ENCODE results near the gene CHSY3.

CHSY3 gene

DNA sequence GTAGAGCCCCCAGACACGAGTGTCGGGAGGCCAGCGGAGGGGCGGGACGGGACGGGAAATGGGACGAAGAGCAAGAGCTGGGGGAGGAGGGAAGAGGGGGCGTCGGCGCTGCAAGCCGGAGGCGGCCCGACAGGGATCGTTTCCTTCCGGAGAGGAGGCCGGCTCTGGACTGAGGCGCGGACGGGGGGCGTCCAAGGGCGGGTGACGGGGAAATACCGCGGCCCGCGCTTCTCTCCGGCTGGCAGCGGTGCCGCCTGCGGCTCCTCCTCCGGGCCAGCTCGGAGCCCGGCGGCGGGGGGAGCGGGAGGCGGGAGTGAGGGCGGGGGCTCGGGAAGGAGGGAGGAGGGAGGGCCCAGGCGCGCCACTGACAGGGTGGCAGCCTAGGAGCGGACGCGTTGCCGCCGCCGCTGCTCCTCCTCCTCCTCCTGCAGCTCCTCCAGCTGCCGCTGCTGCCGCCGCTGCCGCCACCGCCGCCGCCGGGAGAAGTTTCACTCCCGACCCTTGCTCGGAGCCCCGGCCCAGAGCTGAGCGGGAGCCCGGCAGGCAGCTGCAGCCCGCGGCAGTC is at the start of gene CHSY3:
CHSY3 (plus strand) TSS at position 364 of the 565 bp plus-strand sequence.
- DNase-seq, result peak; percentile 8 to 10

DNA sequence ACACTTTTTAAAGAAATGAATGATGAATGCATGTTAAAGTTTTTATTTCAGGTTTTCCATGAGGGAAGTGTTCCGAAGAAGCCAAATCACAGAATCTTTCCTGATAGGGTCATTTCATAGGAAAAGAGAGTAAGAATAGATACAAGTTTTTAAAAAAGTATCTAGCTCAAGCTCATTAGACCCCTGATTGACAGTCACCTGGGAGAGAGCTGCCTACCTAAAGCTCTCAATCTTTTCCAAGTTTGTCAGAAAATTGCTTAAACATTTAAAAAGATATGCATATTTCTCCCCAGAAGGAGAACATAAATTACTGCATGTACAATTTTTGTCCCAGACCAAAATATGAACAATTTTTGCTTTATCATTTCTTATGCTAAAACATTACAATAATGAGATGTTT is 47.9 kb upstream of the CHSY3 start:
- DNase-seq, result no peak

DNA sequence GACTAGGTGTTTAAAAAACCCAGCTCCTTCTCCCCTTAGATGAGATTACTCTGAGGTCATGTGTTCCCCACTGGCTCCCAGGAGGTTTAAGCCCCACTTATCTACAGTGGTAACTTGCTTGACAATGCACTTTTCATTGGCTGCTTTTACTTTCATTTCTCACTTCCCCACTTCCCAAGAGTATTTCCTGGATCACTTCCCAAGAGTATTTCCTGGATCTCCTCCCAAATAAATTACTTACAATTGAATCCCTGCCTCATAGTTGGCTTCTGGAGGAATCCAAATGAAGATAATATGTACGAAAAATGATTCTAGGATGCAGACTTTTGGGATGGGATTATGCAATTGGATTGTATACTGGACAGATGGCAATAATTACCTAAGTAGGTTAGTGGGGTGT is 47.1 kb upstream of the CHSY3 start:
- no peak for DNase-seq

DNA sequence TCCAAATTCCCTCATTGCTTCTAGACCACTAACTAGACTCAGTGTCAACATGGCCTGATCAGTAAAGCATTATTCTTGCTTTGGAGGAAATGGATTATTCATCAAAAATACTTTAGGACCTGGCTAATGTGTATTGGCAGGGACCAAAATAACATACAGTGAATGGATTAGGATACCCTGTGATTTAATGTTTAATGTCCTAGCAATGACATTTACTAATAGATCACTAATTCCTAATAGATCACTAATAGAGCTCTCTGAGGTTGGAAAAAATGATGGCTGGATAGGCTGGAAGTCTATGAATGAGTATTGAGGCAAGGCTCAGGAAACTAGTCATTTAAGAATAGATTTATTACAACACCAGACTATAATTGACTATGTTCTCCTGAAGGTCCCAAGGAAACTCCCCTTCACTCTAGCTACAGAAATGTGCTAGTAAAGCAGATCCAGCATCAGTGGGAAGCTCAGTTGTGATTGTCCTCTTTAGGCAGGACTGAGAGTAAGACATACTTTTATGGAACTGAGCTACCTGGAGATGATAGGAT is 46.1 kb upstream of the CHSY3 start:
- no peak for DNase-seq

DNA sequence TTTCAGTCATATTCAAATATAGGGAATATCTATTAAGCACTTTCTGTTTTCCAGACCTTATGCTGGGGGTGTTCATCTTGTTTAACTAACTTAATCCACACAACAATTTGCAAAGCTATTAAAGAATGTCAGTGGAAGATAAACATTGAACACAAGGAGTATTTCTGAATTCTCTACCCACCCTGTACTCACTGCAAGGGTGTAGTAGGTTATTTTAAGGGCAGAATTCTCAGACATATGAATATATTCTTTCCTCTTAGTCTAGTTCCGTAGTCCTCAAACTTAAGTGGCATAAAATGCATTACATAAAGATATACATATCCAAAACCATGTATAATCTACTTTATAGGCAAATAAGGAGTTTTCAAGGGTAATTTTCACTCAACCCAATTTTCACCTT is 19.9 kb upstream of the CHSY3 start:
- DNase-seq, result no peak

DNA sequence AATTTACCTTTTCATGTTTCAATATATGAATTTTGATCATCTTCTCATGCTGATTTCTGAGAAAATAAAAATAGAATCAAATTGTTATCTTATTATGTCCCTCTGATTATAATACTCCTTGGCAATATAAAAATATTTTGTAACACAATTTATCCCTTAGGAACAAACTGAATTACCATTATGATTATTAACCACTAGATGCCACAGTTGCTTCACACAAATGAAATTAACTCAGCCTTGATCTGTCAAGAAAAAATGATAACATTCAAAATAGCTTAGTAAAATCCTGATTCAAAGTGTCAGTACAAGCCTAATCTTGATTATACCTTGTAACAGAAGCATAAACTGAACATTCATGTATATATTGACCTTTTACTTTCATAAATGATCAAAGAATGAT is 4.8 kb upstream of the CHSY3 start:
- no peak for DNase-seq

DNA sequence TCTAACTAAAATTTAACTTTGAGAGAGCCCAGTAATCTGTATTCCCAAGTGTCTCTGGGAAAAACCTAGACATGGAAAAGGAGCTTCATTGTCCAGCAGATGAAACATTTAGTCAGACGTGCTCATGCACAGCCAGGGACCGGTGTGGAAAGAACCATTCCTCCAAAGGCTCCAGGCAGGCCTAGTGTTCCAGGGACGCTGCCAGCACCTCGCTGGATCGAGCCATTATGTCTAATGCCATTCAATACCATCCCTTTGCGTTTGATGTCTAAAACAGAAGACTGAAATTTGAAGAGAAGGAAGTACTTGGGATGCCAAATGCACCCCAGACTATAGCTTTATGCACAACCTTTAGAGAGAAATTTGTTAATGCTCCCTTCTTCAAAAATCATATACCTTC is 1.4 kb upstream of the CHSY3 start:
- no peak for DNase-seq

DNA sequence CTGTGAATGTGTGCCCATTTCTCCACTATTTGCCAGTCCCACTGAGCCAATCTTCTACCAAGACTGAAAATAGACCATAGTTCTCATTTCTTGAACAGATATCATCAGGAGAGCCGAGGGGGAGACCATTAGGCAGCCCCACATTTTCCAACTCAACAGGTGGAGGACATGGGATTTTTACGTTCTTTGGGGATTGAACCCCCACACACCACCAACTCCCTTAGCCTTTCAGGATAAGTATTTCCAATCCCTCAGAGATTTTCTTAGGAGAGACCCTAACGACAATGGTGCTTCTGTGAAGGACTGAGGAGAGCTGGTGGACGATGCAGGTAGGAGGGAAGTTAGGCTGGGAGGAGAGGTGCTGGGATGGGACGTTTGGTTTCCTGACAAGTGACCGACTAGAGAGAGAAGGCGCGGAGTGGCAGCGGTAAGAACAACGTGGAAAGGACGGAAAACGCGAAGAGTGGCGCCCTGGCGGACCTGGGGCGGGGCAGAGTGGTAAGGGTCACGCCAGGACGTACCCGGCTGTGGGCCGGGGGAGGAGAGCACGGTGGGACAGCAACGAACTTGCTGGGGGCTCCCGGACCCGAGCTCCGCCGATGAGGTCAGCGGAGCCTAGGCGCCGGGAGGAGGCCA is 681 bp upstream of the CHSY3 start:
- no peak for DNase-seq

DNA sequence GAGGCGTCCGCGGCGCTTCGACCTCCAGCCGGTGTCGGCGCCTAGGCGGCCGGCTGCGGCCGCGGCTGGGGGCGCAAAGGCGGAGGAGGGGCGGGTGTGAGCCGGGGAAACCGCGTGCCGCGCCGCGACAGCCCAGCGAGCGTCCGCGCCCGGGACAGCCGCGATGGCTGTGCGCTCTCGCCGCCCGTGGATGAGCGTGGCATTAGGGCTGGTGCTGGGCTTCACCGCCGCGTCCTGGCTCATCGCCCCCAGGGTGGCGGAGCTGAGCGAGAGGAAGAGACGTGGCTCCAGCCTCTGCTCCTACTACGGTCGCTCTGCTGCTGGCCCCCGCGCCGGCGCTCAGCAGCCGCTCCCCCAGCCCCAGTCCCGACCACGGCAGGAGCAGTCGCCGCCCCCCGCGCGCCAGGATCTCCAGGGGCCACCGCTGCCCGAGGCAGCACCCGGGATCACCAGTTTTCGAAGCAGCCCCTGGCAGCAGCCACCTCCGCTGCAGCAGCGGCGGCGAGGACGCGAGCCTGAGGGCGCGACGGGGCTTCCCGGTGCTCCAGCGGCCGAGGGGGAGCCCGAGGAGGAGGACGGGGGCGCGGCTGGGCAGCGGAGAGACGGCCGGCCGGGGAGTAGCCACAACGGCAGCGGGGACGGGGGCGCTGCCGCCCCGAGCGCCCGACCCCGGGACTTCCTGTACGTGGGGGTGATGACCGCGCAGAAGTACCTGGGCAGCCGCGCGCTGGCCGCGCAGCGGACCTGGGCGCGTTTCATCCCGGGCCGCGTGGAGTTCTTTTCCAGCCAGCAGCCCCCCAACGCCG is 605 bp downstream of the CHSY3 start:
- no peak for DNase-seq

DNA sequence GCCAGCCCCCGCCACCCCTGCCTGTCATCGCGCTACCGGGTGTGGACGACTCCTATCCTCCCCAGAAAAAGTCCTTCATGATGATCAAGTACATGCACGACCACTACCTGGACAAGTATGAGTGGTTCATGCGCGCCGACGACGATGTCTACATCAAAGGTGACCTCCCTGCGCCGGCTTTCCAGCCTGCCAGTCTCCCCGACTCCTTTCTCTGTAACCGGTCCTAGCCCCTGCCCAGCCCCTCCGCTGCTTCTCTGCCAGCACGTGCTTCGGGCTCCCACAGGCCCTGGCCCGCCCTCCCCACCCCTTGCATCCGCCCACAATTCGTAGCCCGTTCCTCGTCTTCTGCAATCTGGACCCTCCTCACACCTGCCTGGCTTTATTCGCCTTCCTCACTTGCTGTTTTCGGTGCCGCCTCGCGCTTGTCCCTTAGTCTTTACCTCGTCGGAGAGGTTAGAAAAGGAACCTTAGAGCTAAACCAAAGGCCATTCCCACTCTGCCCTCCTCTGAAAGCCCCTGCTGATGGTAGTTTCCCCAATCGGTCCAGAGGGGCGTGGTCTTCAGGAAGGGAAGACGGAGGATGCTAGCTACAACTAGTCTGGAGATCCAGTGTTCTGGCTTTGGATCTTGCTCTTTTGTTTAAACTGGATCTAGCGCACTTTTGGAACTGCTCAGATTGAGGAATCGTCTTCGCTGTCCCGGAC is 1.4 kb downstream of the CHSY3 start:
- DNase-seq, result no peak

DNA sequence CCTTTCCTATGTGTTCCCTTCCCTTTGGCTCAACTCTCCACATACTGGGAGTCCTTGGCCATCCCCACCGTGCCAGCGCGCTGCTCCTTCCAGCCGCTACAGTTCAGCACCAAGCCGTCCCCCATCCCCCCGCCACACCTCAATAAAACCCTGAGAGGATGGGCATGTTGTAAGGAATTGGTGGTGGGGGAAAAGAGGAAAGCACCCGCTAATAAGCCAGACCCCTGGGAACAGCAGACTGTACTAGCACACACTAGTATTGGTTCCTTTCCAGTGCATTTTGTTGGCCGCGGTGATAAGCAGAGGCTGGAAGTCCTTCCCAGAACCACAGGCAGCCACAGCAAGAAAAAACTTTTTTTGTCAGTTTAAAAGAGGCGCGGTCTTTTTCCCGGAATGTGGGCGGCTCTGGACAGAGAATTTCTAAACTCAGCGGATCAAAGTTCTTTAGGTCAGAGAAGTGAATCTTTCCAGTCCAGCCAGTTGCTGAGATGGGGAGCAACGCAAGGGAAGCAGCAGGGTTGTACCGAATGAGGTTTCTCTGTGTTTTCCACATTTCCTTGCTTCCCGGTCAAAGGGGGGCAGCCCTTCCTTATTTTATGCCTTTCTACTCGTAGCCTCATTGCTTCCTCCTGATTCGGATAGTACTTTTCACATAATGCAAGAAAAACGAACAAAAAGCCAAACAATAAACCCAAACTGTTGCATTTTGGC is 2.1 kb downstream of the CHSY3 start:
- DNase-seq, result no peak

DNA sequence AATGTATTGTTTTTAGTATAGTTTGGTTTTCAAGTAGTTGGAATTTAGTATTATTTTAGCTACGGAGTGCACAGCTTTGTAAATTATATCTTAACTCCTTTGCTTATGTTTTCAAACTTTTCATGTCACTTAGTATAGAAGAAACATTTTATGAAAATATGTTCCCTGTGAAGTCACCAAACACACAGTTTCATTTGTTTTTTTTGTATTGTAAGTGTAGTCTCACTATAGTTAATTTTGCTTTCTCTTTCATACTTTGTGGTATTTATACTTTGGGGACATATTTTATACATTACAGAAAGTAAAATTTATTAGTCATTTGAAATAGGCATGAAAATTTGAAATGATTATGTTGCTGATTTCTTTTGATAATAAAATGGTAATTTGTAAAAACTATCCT is 5.0 kb downstream of the CHSY3 start:
- DNase-seq, result no peak

DNA sequence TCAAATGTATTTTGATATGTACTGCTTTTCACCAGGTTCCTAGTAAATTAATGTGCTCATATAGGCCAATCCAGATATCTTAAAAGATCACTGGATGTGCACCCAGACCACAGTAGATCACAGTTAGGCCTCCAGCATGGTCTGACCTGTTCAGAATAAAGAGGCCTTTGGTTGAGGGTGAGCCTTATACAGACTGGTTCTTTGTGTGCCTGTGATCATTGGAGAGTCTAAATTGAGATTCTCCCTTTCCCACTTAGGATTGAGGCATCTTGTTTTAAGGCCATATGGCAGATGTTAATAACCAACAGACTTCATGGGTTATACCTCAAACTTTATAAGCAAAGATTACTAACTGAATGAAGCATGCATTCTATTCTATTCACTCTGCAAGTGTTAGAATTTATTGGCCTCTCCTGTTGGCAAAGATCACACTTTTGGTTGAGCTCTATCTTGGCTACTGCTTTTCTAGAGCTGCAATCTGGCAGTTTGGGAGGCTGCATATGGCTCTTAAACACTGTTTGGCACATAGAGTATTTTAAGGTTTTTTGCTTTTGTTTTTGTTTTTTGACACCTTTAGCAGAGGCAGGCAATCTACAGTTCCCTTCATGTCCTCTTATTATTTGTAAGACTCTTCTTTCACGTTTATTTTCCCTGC is 8.5 kb downstream of the CHSY3 start:
- no peak for DNase-seq

DNA sequence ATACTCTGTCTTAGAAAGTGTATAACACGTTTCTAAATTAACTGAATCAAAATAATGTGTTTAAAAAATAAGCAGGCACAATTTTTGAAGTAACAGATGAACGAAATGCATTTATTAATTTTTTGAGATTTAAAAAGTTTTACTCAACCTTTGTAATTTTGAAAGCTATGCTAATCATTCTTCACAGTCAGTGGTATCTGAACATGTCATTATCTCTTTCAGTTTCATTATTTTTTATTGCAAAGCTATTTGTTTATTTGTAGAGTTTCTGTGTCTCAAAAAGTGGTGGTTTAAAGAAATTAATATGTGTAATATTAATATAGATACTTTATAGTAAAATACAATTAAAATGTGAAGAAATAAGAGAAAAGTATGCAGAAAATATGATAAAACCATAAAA is 11.2 kb downstream of the CHSY3 start:
- DNase-seq, result no peak

DNA sequence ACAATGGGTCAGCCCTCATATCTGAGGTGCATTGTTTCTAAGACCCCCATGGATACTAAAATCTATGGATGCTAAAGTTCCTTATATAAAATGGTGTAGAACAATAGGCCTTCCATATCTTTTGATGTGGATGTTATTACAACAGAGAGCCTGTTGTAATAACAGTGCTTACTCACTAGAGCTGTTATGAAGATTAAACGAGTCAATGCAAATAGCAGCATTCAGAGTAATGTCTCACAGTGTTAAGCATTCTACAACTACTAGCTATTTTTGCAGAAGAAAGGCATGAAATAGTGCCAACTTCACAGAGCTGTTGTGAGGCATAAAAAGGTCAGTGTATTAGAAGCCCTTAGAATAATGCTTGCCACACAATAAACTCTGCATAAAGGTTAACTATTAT is 13.0 kb downstream of the CHSY3 start:
- no peak for DNase-seq

DNA sequence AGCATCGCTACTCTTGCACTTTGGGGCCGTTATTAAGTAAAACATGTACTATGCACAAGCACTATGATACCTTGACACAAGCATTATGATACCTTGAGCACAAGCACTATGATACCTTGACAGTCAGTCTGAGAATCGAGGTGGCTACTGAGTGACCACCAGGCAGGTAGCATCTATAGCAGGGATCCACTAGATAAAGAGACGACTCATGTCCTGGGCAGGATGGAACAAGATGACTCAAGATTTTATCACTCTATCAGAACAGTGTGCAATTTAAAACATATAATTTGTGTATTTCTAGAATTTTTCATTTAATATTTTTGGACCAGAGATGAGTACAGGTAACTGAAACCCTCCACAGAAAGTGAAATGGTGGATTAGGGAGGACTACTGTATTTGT is 16.9 kb downstream of the CHSY3 start:
- no peak for DNase-seq

DNA sequence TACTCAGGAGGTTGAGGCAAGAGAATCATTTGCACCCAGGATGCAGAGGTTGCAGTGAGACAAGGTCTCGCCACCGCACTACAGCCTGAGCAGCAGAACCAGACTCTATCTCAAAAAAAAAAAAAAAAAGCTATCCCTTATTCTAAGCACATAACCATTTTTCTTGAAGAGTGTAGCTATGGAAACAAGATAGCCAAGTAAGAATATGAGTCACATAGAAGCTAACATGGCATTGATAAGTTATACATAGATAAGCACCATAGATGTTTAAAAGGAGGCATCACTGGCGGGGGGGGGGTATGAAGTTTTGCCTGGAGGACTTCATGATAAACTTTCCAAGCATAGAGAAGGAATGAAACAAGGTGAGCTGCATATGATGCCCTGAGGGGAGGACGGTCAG is 26.0 kb downstream of the CHSY3 start:
- DNase-seq, result no peak

DNA sequence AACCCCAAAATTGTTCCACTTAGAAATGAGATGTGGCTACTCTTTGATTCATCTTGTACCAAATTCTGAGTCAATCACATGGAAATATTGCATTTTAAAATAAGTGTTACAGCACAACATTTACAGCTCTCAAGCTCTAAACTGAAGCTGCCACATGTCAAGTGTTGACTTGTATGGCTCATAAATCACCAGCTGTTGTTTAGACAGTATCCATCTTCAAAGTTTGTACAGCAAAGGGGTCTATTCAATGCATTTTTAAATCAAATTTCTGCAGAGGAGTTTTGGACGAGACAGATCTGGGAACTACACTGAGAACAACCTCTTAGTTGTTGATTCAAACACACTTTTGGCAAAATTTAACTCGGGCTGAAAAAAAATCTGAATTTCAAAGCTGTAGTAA is 31.4 kb downstream of the CHSY3 start:
- DNase-seq, result no peak

DNA sequence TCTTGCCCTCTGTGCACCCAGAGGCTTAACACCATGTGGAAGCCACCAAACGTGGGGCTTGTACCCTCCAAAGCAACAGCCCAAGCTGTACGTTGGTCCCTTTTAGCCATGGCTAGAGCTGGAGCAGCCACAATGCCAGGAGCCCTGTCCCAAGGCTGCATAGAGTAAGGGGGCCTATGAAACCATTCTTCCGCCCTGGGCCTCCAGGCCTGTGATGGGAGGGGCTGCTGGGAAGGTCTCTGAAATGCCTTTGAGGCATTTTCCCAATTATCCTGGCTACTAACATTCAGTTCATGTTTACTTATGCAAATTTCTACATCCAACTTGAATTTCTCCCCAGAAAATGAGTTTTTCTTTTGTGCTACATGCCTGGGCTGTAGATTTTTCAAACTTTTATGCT is 33.8 kb downstream of the CHSY3 start:
- no peak for DNase-seq

DNA sequence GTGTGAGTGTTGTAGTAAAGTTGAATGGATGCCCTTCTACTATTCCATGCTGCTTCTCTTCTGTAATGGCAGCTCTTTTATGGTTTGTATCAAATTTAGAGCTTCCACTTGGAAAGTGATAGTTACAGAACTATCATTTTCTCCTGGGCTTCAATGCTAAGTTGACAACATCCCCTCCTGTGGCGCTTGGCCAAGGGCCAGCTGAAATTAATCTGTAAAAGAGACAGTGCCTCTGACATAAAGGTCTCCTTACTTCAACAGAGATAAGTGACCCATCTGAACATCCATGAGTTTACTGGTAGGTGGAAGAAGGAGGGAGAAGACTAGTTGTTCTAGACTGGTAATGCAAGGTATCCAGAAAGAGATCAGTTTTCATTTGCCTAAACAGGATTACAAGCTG is 39.7 kb downstream of the CHSY3 start:
- no peak for DNase-seq

DNA sequence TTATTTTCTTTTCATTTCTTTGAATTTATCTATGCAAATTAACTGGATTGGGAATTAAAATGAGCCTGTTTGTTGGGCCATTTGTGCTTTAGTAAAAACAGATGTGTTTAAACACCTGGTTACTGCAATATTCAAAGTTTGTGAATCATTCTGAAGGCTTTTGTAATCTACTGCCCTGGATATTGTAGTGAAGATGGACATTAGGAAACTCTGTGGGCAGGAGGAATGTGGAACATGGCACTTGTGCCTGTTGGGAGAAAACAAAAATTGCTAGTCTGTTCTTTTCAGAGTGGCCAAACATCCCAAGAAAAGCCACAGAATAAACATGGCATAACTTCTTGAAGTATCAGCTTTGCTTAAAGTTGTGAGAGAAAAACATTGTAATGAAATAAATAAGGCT is 40.8 kb downstream of the CHSY3 start:
- no peak for DNase-seq

DNA sequence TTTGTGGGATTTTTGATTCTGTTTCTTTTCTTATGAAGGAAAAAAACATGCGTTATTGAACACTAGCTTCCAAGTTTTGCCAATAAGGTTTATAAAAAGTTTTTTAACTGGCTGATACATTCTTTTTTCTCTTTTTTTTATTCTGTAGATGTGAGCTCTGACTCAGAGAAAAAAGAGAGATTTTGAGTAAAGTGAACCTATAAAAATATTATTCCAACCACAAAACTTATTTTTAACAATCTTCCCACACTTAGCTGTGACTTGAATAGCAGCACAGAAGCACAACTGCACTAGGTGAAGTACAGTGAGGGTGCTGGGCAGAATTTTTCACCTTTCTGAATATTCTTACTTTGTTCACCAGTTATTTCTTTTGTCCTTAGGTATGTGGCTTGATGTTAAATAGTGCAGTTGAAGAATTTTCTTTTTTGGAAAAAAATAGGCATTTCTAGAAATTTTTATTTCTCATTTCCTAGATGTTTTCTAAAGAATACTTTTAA is 41.6 kb downstream of the CHSY3 start:
- DNase-seq, result no peak
